H1 (cell line): Measurements from ENCODE around the gene ABCG1. TPM values are rescaled to one million over a fixed set of nuclear protein-coding genes. Genes with fewer than 3 reads are reported as not detected.

Source experiments
- BCL11A ChIP-seq, 2 experiments: IDR thresholded peaks; one replicate each; pipeline ENCODE4 v1.6.1; 2011; ENCODE audit warnings: low read depth in 2 of 2, low read length in 2 of 2, mild to moderate bottlenecking in 2 of 2
- CHD7 ChIP-seq: fragments of 300-600 bp; sonication (generic); IDR thresholded peaks from 2 replicates; pipeline ENCODE4 v1.7.1; 2012; ENCODE audit warnings: low read length, moderate library complexity, mild to moderate bottlenecking, inconsistent platforms; ENCODE audit not compliant: insufficient replicate concordance
- KDM1A ChIP-seq: fragments of 200-600, 300-600 bp; sonication (generic); IDR thresholded peaks from 2 replicates; pipeline ENCODE4 v1.7.1; 2016; ENCODE audit warnings: mild to moderate bottlenecking, low read length, borderline replicate concordance
- MAX ChIP-seq: IDR thresholded peaks from 2 replicates; pipeline ENCODE4 v1.6.1; 2012; ENCODE audit warnings: inconsistent platforms
- SIN3A ChIP-seq, 2 experiments: IDR thresholded peaks in 1 of 2; conservative IDR thresholded peaks in 1 of 2; 2 replicates each; pipeline ENCODE4 v1.6.1; 2011 to 2012; ENCODE audit warnings: low read length in 2 of 2, improper control_type of control experiment in 1 of 2, low read depth in 1 of 2, mild to moderate bottlenecking in 1 of 2
- SUZ12 ChIP-seq: fragments of 200-600 bp; sonication (generic); IDR thresholded peaks from 2 replicates; pipeline ENCODE4 v1.6.1; 2012; ENCODE audit warnings: mild to moderate bottlenecking, inconsistent platforms, low read length, moderate library complexity, mixed read lengths
- polyA plus RNA-seq, 7 experiments: library from polyadenylated mRNA; depleted of rRNA in 3 of 7; stranded (reverse) in 5 of 7; unstranded in 2 of 7; fragments of >200 nt in 5 of 7; fragments of 200-250 nt in 2 of 7; gene quantifications; 1 replicate in 5 of 7; 2 replicates in 1 of 7; 4 replicates in 1 of 7; pipeline versions ENCODE4 v1.2.1 to v1.2.3, GENCODE V29; 2011 to 2013; ENCODE audit warnings: missing spikeins in 2 of 7, mixed read lengths in 2 of 7
- total RNA-seq: library from RNA; stranded (reverse); fragmentation: NEBNext Ultra II Directional; extraction: Animal tissue kit (Norgen Biotek cat#: 25700); gene quantifications from 2 replicates; pipeline ENCODE4 v1.2.1, GENCODE V29; 2021

ABCG1 gene
- total and polyA plus RNA-seq, 2 of the 8 experiments (the other 6 are each of a cell fraction or from before 2014, with no cell fraction given): 2.1 to 4.0 TPM

GRCh38 chr21:42257091-42257765, 38.3 kb downstream of the ABCG1 start (continued):
- TF ChIP-seq CHD7 (no peak), KDM1A (no peak), MAX (no peak), SUZ12 (no peak), BCL11A (IDR thresholded peaks at IDR 0.05; ENCODE audit: low read depth in 2 of 2, low read length in 2 of 2) (no peak), SIN3A (conservative IDR thresholded peaks at IDR 0.05 in 1 of 2, IDR thresholded peaks at IDR 0.05 in 1 of 2; ENCODE audit: low read depth in 1 of 2, low read length in 2 of 2) (no peak)
